ENCODE results near the gene ZC3H4.
"Not testable (repeated sequence)": the region's sequence is repeated elsewhere in the genome, so short reads cannot be mapped to it uniquely, and the experiment has no call there.

The ZC3H4 gene

DNA sequence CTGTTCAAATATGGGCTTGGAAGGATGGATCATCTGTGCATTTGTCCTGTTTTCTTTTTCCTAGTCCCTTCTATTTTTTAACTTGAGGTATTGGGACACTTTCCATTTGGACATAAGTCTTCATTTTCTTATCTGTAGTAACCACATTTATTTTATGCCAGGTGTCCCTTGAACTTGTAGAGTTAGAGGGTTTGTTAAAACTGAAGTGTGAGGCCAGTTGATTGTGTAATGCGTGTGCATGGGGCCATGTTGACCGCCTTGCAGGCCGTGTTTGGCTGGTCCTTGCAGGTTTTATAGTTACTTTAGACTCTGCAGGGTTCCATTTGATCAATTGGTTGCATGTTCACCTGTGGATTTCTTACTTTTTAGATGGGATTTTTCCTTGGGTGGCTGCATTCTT lies 38.1 kb upstream of the ZC3H4 start:
- Histone ChIP-seq H3K27me3 (ENCODE audit: control insufficient read depth in 1 of 2, insufficient read depth in 2 of 2, low read length in 2 of 2) (no peaks in the 10 kb centered on the region), H3K4me1 (ENCODE audit: insufficient read depth, low read length) (peaks cover 29% of the 10 kb centered on the region), H3K4me3 (ENCODE audit: low read depth in 1 of 2, low read length in 2 of 2) (no peak overlapping the region), H3K9ac (ENCODE audit: low read length) (no peak overlapping the region), H3K9me3 (ENCODE audit: low read length) (no peaks in the 10 kb centered on the region), H3K36me3 (ENCODE audit: insufficient read depth, low read length) (peaks cover 52% of the 10 kb centered on the region), H3K27ac (ENCODE audit: low read depth, low read length) (no peak overlapping the region)

DNA sequence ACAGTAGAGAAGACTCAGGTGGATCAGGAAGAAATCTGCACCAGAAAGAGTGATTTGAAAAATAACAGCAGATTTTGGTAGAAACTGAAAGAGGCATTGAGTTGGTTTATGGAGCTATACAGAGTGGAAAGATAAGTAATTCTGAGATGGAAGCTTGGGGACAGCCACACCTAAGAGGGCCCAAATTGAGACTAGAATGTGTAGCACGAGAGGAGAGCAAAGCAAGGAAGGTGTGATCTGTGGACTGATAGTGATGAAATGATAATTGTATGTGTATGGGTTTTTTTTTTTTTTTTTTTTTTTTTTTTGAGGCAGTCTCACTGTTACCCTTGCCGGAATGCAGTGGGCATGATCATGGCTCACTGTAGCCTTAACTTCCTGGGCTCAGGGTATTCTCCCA lies 33.3 kb upstream of the ZC3H4 start:
- Histone ChIP-seq H3K27me3 (ENCODE audit: control insufficient read depth in 1 of 2, insufficient read depth in 2 of 2, low read length in 2 of 2) (no peaks in the 10 kb centered on the region), H3K27ac (ENCODE audit: low read depth, low read length) (no peak overlapping the region), H3K4me1 (ENCODE audit: insufficient read depth, low read length) (peaks cover 29% of the 10 kb centered on the region), H3K36me3 (ENCODE audit: insufficient read depth, low read length) (peaks cover 45% of the 10 kb centered on the region), H3K4me3 (ENCODE audit: low read depth in 1 of 2, low read length in 2 of 2) (no peak overlapping the region), H3K9me3 (ENCODE audit: low read length) (no peaks in the 10 kb centered on the region), H3K9ac (ENCODE audit: low read length) (no peak overlapping the region)

DNA sequence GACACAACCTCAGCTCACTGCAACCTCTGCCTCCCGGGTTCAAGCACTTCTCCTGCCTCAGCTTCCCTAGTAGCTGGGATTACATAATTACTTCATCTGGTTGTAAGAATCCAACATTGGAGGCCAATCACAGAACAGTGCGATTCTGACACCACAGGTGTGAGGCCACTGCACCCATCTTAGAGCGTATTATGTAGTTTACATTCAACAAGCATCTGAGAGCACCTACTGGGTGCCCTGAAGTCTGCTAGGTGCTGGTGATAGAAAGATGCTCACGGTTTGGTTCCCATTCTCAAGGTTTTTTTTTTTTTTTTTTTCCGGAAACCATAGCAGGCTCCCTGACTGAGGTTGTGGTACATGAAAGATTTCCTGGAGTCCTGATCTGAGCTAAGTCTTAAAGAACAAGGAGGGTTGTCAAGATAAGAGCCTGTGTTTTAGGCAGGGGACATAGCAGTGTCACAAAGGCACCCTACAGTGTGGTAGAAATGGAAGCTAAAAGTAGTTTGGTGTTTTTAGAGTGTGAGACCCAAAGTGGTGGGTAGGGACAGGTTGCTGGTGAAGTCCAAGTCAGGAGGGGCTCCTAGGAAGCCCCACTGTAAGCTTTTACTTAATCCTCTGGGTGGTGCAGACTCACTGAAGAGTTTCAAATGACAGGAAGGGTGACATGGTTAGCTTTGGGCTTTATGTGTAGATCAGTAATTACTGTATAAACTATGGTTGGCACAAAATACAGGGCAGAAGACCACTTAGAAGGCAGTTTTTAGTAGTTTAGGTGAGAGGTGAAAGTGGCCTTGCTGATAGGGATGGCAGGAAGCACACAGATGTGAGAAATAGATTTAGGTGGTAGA lies 32.3 kb upstream of the ZC3H4 start:
- peaks cover 37% of the 10 kb centered on the region for H3K36me3 ChIP-seq (ENCODE audit: insufficient read depth, low read length)
- peaks cover 35% of the 10 kb centered on the region for H3K4me1 ChIP-seq (ENCODE audit: insufficient read depth, low read length)
- no peak overlapping the region for H3K27ac ChIP-seq (ENCODE audit: low read depth, low read length)
- no peak overlapping the region for H3K4me3 ChIP-seq (ENCODE audit: low read depth in 1 of 2, low read length in 2 of 2)
- no peaks in the 10 kb centered on the region for H3K27me3 ChIP-seq (ENCODE audit: control insufficient read depth in 1 of 2, insufficient read depth in 2 of 2, low read length in 2 of 2)
- no peaks in the 10 kb centered on the region for H3K9me3 ChIP-seq (ENCODE audit: low read length)
- no peak overlapping the region for H3K9ac ChIP-seq (ENCODE audit: low read length)

DNA sequence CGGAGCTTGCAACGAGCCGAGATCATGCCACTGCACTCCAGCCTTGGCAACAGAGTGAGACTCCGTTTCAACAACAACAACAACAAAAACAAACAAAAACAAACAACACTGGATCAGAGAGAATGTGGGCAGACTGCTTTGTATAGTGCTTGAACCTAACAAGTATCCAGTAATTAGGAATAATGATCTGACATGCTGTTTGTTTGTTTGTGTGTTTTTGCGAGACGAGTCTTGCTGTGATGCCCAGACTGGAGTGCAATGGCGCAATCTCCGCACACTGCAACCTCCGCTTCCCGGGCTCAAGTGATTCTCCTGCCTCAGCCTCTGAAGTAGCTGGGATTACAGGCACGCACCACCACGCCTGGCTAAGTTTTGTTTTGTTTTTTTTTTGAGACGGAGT lies 31.1 kb upstream of the ZC3H4 start:
- peaks cover 28% of the 10 kb centered on the region for H3K36me3 ChIP-seq (ENCODE audit: insufficient read depth, low read length)
- H3K9ac ChIP-seq (ENCODE audit: low read length) = no peak overlapping the region
- no peaks in the 10 kb centered on the region for H3K9me3 ChIP-seq (ENCODE audit: low read length)
- no peak overlapping the region for H3K27ac ChIP-seq (ENCODE audit: low read depth, low read length)
- no peaks in the 10 kb centered on the region for H3K27me3 ChIP-seq (ENCODE audit: control insufficient read depth in 1 of 2, insufficient read depth in 2 of 2, low read length in 2 of 2)
- H3K4me1 ChIP-seq (ENCODE audit: insufficient read depth, low read length) = peaks cover 31% of the 10 kb centered on the region
- no peak overlapping the region for H3K4me3 ChIP-seq (ENCODE audit: low read depth in 1 of 2, low read length in 2 of 2)

DNA sequence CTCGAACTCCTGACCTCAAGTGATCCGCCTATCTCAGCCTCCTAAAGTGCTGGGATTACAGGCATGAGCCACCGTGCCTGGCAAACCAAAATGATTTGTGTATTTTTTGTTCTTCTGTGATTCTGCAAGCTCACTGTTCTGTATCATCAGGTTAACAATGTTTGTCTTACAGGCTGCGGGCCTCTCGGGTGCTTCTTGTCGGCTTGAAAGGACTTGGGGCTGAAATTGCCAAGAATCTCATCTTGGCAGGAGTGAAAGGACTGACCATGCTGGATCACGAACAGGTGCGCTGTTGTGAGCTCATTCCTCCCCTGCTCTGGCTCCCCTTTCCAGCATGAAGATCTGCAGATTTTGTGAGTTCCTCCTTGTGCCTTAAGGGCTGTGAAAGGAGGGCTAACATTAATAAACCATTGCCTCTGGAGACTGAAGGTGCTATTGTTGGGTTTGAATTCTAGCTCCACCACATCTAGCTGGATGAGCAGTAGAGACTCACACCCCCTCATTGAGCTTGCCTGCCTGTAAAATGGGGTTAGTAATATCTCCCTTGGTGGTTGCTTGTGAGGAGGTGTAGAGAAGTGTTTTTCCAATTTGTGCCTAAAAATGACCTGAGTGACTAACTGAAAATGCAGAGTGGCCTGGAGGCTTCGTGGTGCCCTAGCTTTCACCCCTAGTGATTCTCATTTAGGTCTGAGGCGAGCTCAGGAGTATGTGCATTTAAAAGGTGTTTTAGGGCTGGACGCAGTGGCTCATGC lies 29.9 kb upstream of the ZC3H4 start:
- Histone ChIP-seq H3K27me3 (ENCODE audit: control insufficient read depth in 1 of 2, insufficient read depth in 2 of 2, low read length in 2 of 2) (no peaks in the 10 kb centered on the region), H3K9me3 (ENCODE audit: low read length) (no peaks in the 10 kb centered on the region), H3K9ac (ENCODE audit: low read length) (peak overlapping the region; percentile 13), H3K4me3 (ENCODE audit: low read depth in 1 of 2, low read length in 2 of 2) (no peak overlapping the region), H3K4me1 (ENCODE audit: insufficient read depth, low read length) (peaks cover 27% of the 10 kb centered on the region), H3K27ac (ENCODE audit: low read depth, low read length) (peak overlapping the region; percentile 78), H3K36me3 (ENCODE audit: insufficient read depth, low read length) (peaks cover 25% of the 10 kb centered on the region)

DNA sequence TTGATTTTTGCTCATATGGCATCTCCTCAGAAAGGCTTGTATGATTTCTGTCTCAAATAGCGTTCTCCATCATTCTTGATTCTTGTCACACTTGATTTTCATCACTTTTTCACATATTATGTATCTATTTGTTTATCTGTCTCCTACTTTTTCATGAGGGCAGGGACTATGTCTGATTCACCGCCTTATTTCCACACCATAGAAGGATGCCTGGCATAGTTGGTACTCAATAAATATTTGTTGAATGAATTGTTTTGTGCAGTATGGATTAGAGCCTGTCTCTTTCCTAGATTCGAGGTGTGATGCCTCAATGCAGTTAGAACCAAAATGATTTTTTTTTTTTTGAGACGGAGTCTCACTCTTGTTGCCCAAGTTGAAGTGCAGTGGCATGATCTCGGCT lies 29.2 kb upstream of the ZC3H4 start:
- Histone ChIP-seq H3K27ac (ENCODE audit: low read depth, low read length) (peak overlapping the region; percentile 85), H3K9ac (ENCODE audit: low read length) (no peak overlapping the region), H3K4me1 (ENCODE audit: insufficient read depth, low read length) (peaks cover 27% of the 10 kb centered on the region), H3K27me3 (ENCODE audit: control insufficient read depth in 1 of 2, insufficient read depth in 2 of 2, low read length in 2 of 2) (no peaks in the 10 kb centered on the region), H3K9me3 (ENCODE audit: low read length) (no peaks in the 10 kb centered on the region), H3K36me3 (ENCODE audit: insufficient read depth, low read length) (peaks cover 19% of the 10 kb centered on the region), H3K4me3 (ENCODE audit: low read depth in 1 of 2, low read length in 2 of 2) (no peak overlapping the region)

DNA sequence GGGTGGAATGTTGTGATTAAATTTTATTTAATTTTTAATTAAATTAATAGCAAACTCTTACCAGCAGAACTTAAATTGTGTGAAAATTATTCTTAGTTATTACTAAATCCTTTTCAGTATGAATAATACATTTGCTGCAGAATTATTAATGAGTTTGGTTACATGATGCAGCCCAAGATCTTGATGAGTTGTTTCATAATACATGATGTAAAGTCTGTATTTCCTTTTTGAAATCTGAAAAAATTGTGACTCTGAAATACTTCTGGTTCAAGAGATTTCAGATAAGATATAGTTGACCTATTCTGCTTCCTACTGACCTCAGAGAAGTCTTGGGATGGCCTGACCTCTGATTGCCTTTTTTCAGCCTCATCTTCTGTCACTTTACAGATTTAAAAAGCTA lies 28.1 kb upstream of the ZC3H4 start:
- H3K9ac ChIP-seq (ENCODE audit: low read length) = no peak overlapping the region
- H3K27ac ChIP-seq (ENCODE audit: low read depth, low read length) = peak overlapping the region; percentile 85
- H3K36me3 ChIP-seq (ENCODE audit: insufficient read depth, low read length) = peaks cover 12% of the 10 kb centered on the region
- H3K4me3 ChIP-seq (ENCODE audit: low read depth in 1 of 2, low read length in 2 of 2) = no peak overlapping the region
- H3K9me3 ChIP-seq (ENCODE audit: low read length) = no peaks in the 10 kb centered on the region
- H3K4me1 ChIP-seq (ENCODE audit: insufficient read depth, low read length) = peaks cover 27% of the 10 kb centered on the region
- H3K27me3 ChIP-seq (ENCODE audit: control insufficient read depth in 1 of 2, insufficient read depth in 2 of 2, low read length in 2 of 2) = no peaks in the 10 kb centered on the region

DNA sequence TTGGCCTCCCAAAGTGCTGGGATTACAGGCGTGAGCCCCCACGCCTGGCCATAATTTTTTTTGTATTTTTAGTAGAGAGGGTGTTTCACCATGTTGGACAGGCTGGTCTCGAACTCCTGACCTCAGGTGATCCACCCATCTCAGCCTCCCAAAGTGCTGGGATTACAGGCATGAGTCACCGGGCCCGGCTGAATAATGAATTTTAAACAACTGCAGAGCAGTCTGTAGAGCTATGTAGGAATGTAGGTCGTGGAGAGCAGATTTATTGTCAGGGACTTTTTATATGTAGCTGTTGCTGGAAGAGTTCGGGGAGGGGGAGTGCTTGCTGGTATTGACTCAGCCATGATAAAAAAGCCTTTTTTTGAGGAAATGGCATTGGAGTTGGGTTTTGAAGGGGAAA lies 27.7 kb upstream of the ZC3H4 start:
- Histone ChIP-seq H3K27ac (ENCODE audit: low read depth, low read length) (peak overlapping the region; percentile 85), H3K4me1 (ENCODE audit: insufficient read depth, low read length) (peaks cover 27% of the 10 kb centered on the region)
- not testable (repeated sequence) for H3K9ac ChIP-seq (ENCODE audit: low read length); H3K27me3 ChIP-seq (ENCODE audit: control insufficient read depth in 1 of 2, insufficient read depth in 2 of 2, low read length in 2 of 2); H3K9me3 ChIP-seq (ENCODE audit: low read length); H3K36me3 ChIP-seq (ENCODE audit: insufficient read depth, low read length); H3K4me3 ChIP-seq (ENCODE audit: low read depth in 1 of 2, low read length in 2 of 2)

DNA sequence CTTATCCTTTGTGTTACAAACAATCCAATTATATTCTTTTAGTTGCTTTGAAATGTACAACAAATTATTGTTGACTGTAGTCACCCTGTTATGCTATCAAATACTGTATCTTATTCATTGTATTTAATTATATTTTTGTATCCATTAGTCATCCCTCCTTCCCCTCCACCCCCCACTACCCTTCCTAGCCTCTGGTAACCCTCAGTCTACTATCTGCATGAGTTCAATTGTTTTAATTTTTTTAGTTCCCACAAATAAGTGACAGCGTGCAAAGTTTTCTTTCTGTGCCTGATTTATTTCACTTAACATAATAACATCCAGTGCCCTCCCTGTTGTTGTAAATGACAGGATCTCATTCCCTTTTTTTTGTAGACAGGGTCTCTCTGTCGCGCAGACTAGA lies 21.6 kb upstream of the ZC3H4 start:
- no peaks in the 10 kb centered on the region for H3K36me3 ChIP-seq (ENCODE audit: insufficient read depth, low read length)
- peaks cover 31% of the 10 kb centered on the region for H3K4me1 ChIP-seq (ENCODE audit: insufficient read depth, low read length)
- no peaks in the 10 kb centered on the region for H3K9me3 ChIP-seq (ENCODE audit: low read length)
- H3K27me3 ChIP-seq (ENCODE audit: control insufficient read depth in 1 of 2, insufficient read depth in 2 of 2, low read length in 2 of 2) = no peaks in the 10 kb centered on the region
- no peak overlapping the region for H3K27ac ChIP-seq (ENCODE audit: low read depth, low read length)
- no peak overlapping the region for H3K4me3 ChIP-seq (ENCODE audit: low read depth in 1 of 2, low read length in 2 of 2)
- no peak overlapping the region for H3K9ac ChIP-seq (ENCODE audit: low read length)

DNA sequence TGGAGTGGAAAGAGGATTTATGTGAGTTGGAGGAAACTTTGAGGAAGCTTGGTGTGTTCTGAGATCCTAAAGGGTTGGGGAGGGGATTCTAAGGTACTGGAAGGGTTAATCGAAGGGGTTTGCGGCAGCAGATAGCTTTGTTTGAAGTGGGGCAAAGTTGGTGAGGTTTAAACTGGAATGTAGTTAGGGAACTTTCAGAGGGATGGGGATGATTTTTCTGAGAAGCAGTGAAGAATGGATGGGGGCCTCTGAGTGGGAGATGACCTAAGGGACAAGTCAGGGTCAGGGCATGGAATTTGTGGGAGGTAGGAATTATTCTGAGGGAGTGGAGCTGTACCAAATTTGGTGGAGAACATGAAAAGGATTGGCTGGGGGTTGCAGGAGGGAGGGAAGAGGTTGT lies 21.0 kb upstream of the ZC3H4 start:
- Histone ChIP-seq H3K9ac (ENCODE audit: low read length) (no peak overlapping the region), H3K4me1 (ENCODE audit: insufficient read depth, low read length) (peaks cover 32% of the 10 kb centered on the region), H3K27ac (ENCODE audit: low read depth, low read length) (no peak overlapping the region), H3K27me3 (ENCODE audit: control insufficient read depth in 1 of 2, insufficient read depth in 2 of 2, low read length in 2 of 2) (no peaks in the 10 kb centered on the region), H3K9me3 (ENCODE audit: low read length) (no peaks in the 10 kb centered on the region), H3K36me3 (ENCODE audit: insufficient read depth, low read length) (no peaks in the 10 kb centered on the region), H3K4me3 (ENCODE audit: low read depth in 1 of 2, low read length in 2 of 2) (peak overlapping the region in 1 of 2 donors; percentile 12)

DNA sequence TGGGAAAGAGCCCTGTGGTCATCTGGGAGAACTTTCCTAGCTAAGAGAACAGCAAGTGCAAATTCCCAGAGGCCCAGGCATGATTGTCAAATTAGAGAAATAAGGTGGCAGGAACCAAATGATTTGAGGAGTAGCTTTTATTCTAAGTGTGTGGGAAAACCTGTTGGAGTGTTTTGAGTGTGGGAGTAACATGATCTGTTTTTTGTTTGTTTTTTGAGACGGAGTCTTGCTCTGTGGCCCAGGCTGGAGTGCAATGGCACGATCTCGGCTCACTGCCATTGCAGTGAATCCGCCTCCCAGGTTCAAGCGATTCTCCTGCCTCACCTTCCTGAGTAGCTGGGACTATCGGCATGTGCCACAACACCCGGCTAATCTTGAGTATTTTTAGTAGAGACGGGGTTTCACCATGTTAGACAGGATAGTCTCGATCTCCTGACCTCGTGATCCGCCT lies 19.5 kb upstream of the ZC3H4 start:
- Histone ChIP-seq H3K27ac (ENCODE audit: low read depth, low read length) (no peak overlapping the region), H3K9ac (ENCODE audit: low read length) (no peak overlapping the region), H3K4me3 (ENCODE audit: low read depth in 1 of 2, low read length in 2 of 2) (no peak overlapping the region), H3K9me3 (ENCODE audit: low read length) (no peaks in the 10 kb centered on the region), H3K27me3 (ENCODE audit: control insufficient read depth in 1 of 2, insufficient read depth in 2 of 2, low read length in 2 of 2) (no peaks in the 10 kb centered on the region), H3K36me3 (ENCODE audit: insufficient read depth, low read length) (no peaks in the 10 kb centered on the region), H3K4me1 (ENCODE audit: insufficient read depth, low read length) (peaks cover 32% of the 10 kb centered on the region)

All from muscle layer of colon (tissue), 2 donors.